ENCODE results near the gene DCTN2.

Gene DCTN2

DNA sequence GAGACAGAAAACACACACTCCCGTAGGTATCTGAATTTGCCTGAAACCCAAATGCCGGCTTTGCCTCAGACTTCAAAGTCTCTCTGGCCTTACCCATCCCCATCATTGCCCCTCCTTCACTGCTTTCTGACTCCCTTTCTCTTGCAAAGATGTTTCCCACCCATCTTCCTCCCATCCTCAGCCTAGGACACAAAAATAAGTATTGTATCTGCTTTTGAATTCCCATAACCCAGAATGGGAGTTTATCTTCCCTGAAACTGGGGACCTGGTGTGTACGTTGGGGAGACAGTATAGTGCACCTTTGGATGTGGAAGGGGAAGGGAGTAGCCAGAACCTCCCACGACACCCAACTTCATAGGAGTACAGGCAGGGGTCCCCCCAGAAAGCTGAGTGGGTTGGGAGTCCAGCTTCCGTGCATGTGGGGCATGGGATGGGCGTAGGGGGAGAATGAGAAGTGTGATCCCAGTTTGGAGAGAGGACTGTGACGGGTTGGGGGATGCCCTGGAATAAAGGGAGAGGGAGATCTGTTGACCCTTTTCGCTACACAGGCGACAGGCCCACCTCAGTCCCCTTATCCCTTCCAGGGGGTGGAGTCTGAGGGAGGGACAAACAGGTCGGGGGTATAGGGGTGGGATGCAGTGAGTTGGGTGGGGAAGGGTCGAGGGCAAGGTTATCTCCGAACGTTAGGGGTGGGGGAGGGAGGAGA, 2.4 kb upstream of the DCTN2 start:
- no peak for FAIRE-seq

- no peak for FAIRE-seq
Observed at GRCh38 chr12:57548488-57548887, 1.5 kb upstream of the DCTN2 start.

GRCh38 chr12:57548013-57548315, 972 bp upstream of the DCTN2 start:
- FAIRE-seq, result no peak

- FAIRE-seq, result peak; percentile 87
Observed at GRCh38 chr12:57547288-57548012, 458 bp upstream of the DCTN2 start.

GRCh38 chr12:57545809-57546437, 1.1 kb downstream of the DCTN2 start:
- FAIRE-seq, result no peak

- no peak for FAIRE-seq
Observed at GRCh38 chr12:57543581-57543980, 3.4 kb downstream of the DCTN2 start.

DNA sequence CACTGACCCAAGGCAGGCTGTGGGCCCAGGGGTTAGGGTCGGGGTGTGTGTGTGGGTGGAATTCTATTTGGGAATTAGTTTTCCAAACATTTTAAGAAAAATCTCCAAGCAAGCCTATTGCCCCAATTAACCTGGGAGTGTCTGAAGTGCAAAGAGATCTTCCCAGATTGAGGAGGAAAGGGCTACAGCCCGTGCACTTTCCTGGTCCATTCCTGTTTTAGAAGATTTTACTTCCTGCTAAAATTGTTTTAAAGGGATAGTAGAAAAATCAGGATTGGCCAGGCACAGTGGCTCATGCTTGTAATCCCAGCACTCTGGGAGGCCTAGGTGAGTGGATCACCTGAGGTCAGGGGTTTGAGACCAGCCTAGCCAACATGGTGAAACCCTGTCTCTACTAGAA, 5.3 kb downstream of the DCTN2 start:
- no peak for FAIRE-seq

GRCh38 chr12:57541001-57541400, 6.0 kb downstream of the DCTN2 start:
- FAIRE-seq, result no peak

- no peak for FAIRE-seq
Observed at GRCh38 chr12:57539134-57539768, 7.7 kb downstream of the DCTN2 start.

GRCh38 chr12:57536597-57536942, 10.4 kb downstream of the DCTN2 start:
- no peak for FAIRE-seq

DNA sequence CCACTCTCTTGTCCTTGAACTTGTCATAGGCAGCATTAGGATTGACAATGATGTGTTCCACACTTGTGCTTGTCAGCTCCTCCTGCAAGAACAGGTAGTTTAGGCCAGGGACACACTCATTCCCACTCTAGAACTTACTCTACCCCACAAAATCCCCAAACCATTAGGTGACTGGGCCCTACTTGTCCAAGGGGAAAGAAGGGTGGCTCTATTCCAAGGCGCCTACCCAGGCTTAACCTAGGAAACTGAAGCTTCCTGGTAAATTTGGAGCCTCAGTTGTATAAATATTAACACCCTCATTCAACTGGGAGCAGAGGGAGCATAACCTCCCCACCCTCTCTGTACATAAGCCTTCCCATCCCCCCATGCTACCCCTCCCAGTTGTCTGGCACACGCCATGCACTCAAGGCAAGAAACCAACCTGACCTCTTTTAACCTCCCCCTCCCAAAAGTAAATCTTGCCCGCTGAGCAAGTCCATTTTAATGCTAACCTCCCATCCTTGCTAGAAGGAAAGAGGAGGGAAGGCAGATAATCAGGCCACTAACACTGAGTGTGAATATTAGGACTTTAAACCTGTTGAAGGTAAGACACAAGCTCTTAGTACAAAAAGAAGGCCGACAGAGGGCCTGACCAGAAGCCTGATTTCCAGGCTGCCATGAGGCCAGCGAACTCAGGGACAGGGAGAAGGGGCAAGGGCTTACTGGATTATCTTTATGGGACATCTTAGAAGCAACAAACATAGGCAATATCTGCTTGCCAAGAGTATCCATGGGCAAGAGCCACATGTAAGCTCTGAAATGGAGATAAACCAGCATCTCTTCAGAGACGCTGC, 11.0 kb downstream of the DCTN2 start:
- no peak for FAIRE-seq

DNA sequence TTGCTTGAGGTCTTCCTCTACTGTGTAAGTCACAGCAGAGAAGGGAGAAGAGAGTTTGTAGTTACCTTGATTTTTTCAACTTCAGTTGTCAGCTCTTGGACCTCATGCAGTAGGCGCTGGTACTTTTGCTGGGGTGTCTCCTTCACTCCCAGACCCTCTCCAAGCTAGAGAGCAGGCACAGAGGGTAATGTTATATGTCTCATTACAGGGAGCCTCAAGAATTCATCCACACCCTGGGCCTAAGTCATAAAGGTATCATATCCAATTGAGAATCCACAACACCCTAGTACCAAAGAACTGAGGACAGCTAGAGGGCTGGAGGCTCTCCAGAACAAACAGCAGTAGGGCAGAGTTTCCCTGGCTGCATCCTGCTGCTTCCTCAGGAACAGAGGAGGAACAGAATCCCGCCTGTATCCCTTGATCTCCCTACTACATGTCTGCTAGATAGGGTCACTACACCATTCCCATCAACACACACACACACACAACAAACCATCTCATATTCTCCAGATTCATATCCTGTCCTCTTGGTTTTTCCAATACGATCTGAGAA, 11.9 kb downstream of the DCTN2 start:
- FAIRE-seq, result no peak

DNA sequence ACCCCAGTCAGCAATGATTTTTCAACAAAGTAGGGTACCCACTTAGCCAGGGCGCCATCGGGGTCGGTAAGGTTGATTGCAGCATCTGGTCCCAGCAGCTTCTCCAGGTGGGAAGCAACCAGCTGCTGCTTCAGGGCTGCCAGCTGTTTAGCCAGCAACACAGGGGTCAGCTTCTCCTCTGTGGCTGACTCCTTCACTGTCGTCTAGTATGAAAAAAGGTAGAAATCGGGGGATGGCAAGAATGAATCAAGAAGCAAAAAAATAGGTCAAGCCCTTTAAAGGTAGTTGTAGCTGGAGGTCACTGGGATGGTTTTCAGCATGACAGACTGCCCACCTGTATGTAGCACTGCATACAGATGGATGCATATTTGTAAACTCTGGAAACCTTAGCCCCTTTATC, 12.7 kb downstream of the DCTN2 start:
- FAIRE-seq, result no peak

GRCh38 chr12:57533108-57533507, 13.9 kb downstream of the DCTN2 start:
- no peak for FAIRE-seq

DNA sequence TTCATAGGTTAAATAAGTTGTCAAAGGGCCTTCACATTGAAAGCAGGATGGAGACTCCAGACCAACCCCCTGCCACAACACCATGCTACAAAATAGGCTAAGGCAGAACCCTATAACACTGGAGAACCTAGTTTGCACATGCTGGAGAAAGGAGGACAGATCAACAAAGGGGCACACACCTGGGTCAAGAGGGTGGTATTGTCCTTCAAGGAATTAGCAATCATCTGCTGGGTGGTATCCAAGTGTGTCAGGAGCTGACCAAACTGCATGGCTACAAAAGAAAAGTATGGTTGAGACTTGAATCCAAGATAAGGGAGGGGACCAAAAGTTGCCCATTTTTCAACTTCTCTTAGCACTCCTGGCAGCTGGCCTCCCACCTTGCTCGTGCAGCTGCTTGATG, 15.2 kb downstream of the DCTN2 start:
- FAIRE-seq, result no peak

GRCh38 chr12:57530396-57531142, 16.4 kb downstream of the DCTN2 start:
- no peak for FAIRE-seq

DNA sequence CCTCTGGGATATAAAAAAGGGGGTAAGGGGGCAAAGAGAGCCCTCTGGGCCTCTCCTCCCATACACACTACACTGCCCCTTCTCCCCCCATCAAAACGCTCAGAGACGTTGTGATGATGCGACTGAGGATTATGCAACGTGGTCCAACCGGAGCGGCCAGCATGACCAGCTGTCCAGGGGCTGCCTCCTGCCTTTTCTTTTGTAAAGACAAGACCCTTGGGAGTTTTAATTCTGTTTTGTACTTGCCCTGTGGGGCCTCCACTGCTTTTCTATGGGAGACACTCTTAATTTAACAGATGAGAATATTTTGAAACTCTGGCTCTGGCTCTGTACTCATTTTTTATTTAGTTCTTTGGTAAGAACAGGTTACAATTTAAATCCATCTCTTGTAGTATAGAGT, 17.2 kb downstream of the DCTN2 start:
- no peak for FAIRE-seq

DNA sequence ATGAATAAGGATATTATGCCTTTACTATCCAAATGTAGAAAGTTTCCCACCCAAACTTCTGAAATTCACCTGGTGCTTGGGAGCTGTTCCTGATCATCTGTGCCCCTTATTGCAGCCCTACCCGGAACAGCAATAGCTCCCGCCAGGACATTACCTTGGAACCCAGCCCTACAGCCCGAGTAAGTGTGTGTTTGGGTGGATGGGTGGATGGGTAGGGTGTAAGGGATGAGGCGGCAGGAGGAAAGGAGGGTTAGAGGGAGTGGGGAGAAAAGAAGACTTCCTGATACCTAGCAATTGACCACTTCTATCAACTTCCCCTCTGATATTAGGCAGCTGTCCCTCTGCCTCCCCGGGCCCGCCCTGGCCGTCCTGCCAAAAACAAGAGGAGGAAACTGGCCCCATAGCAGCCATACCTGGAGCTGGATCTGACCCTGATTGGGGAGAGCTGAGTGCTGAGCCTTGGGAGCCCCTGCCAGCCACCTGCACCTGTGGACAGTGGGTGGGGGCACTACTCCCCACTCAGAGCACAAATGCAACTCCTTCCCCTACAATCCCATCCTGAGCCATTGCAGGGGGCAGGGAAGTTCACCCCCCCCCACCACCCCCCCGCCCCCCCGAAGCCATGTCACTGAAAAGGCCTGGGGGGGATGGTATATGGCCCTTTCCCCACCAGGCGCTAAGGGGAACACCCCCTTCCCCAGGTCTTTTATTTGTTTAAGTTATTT, 18.0 kb downstream of the DCTN2 start:
- no peak for FAIRE-seq

DNA sequence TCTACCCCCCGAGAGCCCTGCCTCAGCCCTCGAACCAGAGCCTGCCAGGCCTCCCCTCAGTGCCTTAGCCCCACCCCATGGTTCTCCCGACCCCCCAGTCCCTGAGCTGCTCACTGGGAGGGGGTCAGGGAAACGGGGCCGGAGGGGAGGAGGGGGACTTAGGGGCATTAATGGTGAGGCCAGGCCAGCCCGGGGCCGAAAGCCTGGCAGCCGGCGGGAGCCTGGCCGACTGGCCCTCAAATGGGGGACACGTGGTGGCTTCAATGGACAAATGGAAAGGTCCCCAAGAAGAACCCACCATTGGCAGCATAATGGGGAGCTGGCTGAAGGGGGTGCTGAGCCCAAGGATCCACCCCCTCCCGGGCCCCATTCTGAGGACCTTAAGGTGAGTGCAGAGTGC, 18.8 kb downstream of the DCTN2 start:
- FAIRE-seq, result no peak

DNA sequence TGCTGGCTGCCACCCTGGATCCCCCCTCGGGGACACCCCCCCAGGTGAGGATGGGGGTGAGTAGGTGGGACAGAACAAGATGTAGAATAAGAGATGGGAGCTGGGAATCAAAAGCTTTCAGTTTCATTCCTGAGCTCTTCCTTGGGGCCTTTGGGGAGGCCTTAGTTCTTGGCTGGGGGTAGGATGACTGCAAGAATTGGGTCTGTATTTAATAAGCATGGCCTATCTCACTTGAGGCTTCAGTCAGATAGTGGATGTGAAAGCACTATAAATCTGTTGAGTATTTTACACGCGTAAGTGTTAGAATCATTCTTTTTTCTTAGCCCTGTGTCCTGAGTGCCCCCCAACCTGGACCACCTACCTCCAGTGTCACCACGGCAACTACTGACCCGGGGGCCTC, 19.8 kb downstream of the DCTN2 start:
- no peak for FAIRE-seq

DNA sequence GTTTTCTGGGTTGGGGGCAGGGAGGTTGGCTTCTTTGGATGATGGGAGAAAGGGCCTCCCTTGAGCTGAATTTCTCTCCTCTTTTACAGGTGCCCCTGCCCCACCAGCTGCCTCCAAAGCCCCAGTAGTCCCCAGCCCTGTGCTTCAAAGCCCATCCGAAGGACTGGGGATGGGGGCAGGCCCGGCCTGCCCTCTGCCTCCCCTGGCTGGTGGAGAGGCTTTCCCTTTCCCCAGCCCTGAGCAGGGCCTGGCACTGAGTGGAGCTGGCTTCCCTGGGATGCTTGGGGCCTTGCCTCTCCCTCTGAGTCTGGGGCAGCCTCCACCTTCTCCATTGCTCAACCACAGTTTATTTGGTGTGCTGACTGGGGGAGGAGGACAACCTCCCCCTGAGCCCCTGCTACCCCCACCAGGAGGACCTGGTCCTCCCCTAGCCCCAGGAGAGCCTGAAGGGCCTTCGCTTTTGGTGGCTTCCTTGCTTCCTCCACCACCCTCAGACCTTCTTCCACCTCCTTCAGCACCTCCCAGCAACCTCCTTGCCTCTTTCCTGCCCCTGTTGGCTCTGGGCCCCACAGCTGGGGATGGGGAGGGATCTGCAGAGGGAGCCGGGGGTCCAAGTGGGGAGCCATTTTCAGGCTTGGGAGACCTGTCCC, 20.4 kb downstream of the DCTN2 start:
- no peak for FAIRE-seq

All from TTC549 (cell line).